GM18858 (cell line): ENCODE data around the gene CPNE4.

Experiments used
- ATAC-seq: cut with Tn5 transposase; IDR thresholded peaks from one replicate; pipeline ENCODE4 v1.9.1; 2021; ENCODE audit not compliant: unreplicated experiment

CPNE4 gene

DNA sequence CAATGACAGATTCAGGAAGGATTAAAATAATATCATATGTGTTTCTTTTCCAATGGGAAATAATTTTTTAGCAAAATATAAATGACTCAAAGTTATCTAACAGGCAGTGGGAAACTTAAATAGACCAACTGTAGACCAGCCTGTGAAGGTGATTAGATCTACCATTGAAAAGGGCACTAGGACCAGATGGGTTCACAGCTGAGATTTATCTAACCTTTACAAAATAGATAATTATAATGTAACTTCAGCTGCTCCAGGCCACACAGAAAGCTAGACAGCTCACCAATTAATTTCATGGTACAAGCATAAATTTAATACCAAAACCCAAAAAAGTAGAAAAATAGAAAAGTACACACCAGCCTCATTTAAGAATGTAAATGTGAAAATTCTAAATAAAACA lies 291.7 kb downstream of the CPNE4 start:
- no peak for ATAC-seq

- no peak for ATAC-seq
Observed at GRCh38 chr3:131739211-131739610, 295.6 kb downstream of the CPNE4 start.

GRCh38 chr3:131738095-131738494 lies 296.7 kb downstream of the CPNE4 start:
- no peak for ATAC-seq

DNA sequence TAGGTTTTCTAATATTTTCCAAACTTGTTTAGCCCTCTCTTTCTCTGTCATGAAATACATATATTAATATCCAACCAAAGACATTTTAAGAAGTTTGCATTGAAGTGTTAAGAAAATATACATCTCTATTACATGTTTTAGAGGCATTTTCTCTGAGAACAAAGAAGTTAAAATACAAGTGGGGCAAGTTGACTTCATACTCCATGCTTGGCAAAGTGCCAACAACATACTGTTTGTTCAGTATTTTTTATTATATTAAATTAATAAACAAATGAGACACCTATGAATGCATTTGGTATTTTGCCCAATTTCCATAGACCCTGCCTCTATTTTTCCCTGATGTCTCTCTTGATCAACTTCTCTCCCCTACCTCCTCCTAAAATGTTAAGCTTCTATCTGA lies 299.3 kb downstream of the CPNE4 start:
- ATAC-seq = no peak

DNA sequence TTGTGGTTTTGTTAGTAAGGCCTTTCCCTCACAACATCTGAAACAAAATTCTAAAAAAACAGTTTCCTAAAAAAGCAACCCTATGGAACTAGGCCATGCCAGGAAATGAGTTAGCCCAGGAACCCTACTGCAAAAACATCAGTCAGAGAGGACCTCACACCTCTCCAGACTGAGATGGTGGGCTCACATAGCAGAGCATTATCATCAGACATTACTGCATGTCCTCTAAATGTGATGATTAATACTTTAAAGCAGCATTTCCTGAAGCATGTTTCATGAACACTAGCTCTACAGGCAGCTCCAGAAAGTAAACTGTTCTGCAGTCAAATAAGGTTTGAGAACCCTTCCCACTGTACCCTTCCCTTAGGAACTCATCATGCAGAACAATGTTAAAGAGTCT lies 299.7 kb downstream of the CPNE4 start:
- ATAC-seq = no peak

DNA sequence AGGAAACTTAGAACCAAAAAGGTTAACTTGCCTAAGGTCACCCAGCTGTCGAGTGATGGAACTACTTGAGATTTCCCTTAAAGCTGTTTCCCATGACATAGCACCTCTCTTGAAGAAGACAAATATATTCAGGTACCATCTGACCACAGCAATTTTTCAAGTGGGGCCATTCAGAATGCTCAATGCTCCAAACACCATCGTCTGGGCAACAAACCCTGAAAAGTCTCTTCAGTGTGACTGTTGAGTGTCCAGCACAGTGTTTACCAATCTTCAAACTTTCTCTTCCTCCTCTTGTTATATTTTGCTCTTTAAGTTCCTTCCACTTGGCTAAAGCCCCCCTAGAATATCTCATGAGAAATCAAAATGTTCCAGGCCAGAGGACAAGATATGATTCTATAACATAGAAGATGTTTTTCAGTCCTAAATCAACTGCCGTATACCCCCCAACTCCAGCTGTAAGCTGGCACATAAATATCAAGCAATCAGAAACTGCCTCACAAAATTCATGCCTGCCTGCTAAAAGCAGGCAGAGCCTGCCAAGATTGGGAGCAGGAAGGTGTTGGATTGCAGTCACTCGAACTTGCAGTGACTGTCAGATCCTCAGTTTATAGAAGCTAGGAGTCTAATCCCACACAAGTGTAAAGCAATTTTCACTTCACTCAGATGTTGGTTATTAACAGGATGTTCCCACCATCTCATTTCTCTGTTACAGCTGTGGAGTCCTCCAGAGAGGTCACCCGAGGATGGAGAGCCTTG lies 301.6 kb downstream of the CPNE4 start:
- ATAC-seq = no peak

- peak; percentile 42 for ATAC-seq
Observed at GRCh38 chr3:131731709-131732108, 303.1 kb downstream of the CPNE4 start.

DNA sequence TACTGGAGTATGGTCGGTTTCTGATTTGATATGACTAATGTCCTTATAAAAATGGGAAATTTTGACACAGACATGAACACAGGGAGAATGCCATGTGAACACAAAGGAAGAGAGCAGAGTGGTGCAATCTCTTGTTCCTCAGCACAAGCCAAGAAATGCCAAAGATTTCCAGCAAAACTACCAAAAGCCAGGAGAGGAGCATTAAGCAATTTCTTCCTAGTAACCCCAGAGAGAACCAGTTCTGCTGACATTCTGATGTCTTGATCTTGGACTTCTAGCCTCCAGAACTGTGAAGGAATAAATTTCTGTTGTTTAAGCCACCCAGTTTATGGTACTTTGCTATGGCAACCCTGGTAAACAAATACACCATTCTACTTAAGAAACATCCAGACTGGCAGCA lies 304.2 kb downstream of the CPNE4 start:
- ATAC-seq = no peak

DNA sequence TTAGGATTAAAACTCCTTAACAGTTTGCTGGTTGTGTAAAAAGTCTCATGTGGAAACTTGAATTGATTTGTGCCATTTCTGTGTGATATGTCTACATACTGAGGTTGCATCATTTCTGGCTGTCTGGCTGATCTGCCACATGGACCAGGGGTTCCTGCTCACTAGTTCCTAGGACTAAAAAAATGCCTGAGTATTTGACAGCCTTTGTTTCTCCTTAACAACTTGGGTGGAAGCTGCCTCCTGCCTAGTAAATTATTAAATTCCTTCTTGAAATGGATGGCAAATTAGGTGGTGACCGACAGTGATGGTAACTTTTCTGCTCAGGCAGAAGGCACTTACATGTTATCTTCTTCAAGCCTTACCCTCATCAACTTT lies 305.2 kb downstream of the CPNE4 start:
- no peak for ATAC-seq

DNA sequence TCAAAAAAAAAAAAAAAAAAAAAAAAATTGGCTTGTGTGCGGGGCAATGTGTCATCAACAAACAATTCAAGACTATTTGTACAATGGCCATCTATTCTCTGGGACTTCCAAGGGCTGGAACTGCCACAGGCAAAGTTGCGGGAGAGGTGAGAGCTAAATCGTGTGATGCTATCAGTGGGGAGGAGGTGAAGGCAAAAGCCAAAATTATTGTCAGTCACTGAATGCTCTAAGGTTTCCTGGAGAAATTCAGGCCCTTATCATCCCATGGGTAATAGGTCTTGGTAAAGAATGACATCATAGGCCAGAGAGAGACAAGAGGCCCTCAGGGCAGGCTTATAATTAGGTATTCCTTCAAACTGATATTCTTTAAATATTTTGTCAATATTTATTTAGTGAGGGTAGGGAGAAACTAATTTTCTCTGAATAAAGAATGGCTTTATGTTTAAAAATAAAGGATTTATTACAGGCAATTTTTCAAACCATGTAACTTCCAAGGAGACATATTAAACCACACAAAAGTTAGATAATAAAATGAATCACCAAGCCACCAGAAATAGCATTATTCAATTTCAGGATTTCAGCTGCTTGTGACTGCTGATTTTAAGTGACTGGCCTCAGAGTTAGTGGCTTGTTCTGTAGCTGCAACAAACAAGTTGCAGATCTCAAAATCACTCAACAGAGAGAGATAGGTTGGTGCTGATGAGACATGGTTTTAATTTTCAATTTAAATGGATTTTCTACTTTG lies 305.7 kb downstream of the CPNE4 start:
- ATAC-seq = no peak

DNA sequence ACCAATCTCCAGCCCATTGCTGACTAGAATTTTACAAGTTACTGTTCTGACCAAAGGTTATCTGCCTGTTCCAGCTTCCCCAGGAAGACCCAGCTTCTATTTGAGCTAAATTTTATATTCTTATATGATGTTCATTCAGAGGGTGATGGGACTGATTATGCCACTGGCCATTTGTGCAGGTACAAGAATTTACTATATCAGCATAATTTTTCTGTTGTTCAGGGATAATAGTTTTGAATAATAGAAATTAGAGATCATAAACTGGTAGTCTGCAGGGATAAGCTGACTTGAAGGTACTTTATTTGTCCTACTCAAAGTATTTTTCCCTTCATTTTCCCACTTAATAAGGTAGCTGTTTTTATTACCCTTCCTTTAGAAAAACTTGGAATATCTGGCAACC lies 309.4 kb downstream of the CPNE4 start:
- ATAC-seq = no peak

DNA sequence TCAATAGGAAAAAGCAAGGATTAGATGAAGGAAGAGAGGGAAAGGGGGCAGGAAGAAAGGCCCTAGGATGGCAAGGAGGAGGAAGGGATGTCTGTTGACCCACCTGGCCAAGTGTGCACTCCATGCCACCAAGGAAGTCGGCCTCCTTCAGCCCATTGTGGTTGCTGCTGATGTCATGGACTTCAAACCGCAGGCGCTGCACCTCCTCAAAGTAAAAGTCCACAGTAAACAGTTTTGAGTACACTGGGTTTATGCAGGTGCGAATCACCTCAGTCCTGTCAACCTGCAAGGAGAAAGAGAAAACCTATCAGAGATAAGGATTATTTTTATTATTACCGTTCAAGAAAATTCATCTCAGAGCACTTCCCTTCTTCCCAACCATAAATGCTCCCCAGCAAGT lies 311.5 kb downstream of the CPNE4 start:
- ATAC-seq = no peak

DNA sequence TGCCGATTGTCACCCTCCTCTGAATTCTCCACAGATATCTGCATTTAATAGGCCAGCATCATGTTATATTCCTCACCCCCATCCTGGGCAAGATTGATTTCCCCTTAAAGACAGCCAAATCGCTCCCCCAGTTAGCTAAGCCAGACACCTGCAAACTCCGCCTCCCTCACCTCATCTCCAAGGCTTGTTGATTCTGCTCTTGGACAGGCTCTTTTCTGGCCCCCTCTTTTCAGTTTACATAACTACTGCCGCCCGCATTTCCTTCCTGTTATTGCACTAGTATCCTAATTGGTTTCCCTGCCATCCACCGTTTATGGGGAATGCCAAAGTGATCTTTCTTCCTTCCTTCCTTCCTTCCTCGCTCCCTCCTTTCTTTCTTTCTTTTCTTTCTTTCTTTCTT lies 317.3 kb downstream of the CPNE4 start:
- ATAC-seq = no peak

DNA sequence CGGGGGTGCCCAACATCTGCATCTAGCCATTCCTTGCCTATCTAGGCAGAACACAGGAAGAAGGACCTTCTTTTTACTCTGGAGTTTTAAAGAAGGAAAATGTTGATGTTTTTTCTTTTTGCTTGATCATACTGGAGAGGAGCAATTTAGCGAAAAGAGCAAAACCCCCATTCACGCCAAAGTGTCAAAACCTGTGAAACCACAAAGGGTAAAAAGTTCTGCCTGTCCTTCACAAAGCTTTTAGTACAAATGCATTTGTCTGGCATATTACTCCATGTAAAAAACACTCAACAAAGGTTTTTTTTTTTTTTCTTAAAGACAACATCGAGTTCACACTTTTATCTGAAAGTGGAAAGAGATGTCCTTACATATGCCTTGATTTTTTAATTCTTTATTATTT lies 317.9 kb downstream of the CPNE4 start:
- no peak for ATAC-seq

DNA sequence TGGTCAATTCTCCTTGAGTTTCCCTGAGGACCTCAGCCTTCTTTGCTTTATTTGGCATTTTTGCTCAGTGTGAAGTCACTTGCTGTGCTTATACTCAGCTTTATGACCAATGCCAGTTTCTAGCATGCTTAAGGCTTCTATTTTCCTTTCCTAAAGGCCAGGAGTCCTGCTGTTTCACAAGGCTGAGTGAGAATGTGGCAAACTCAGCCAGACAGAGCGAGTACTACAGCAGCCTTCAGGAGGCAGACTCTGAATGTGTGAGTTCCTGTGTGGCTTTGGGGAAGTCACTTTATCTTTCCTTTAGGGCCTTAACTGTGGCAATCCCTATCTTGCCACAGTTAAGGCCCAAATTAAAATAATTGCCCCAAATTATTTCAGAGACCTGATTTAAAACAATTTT lies 318.8 kb downstream of the CPNE4 start:
- ATAC-seq = no peak

DNA sequence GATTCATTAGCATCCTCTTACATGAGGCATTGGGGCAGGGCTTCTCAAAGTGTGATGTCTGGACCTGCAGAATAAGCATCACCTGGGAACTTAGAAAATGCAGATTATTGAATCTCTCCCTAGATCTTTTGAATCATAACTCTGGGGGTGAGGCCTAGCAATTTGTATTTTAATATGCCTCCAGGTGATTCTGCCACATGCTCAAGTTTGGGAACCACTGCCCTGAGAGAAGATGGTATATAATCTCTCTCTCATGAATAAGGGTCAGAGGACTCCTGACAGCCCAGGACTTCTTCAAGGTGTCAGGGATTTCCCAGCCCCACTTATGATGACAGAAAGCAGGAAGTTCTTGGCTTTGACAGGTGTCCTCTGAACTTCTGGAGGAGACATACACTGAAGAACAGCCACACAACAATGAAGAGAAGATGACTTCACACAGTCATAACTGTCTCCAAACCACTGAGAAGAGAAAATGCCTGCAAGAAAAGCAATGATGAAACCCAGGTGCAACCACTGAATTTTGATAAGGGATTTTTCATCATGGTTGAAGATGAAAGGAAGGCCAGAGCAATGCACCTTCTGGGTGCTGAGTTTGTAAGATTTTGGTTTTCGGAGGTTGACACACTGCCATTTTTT lies 320.1 kb downstream of the CPNE4 start:
- ATAC-seq = peak; percentile 92

DNA sequence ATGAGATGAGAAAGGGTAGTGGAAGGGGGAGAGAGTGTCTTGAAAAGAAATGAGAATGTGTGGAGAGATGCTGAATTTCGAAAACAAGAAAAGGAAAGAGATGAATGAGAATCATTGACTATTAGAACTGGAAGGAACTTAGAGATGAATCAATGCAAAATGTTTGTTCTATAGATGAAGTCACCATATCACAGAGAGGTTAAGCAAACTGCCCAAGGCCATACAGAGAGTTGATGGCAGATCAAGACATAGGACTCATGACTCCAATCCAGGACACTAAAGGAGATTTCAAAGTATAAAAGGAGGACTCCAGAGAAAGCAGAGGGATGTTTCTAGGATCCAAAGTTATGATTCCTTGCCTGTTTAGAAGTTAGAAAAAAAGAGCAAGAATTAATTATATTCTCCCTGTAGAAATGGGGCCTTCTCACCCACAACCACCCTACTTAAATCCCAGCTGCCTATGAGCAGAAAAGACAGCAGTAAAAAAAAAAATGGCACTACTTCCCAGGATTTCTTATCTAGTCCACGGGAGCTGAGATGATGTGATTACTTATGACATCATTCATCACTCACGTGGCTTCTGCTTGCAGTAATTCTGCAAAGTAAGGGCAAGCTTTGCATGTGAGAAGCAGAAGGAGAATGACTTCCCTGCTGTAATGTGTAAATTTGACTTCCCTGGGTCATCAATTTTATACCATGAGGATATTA lies 321.2 kb downstream of the CPNE4 start:
- ATAC-seq = no peak

DNA sequence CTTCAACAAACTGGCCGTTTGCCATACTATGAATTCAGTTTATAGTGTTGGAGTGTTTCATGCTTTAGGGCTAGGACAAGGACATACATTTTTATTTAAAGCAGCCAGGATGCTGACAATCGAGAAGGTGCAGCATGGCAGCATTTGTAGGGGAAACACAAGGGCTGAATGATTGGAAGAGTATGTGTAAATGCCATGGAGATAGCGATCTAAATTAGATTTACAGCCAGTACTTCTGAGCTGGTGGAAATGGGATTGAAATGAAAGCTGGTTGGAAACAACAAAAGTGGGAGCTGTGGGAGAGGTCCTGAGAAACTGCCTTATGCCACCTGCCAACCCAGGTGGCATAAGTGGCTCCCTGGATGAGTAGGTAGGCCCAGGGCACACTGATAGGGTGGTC lies 322.2 kb downstream of the CPNE4 start:
- no peak for ATAC-seq

GRCh38 chr3:131711114-131711768 lies 323.6 kb downstream of the CPNE4 start:
- no peak for ATAC-seq

DNA sequence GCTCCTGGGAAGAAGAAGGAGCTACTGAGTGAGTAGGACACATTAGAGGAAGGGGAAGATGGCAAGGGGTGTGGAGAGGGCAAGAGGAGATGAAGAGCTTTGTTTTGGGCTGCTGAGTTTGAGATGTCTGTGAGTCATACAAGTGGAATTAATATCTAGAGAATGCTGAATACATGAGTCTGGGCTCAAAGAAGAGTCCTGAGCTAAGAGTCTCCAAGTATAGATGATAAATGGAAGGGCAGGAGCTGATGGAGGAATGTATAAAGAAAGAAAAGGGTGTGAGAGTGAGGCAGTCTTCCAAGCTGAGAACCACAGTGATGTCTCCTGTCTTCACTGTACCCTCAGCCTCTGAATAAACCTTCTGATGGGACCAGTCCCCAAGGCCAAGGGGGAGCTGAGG lies 326.6 kb downstream of the CPNE4 start:
- no peak for ATAC-seq

GRCh38 chr3:131705558-131706051 lies 329.2 kb downstream of the CPNE4 start:
- peak; percentile 85 for ATAC-seq
